Activated T-helper 9 cell treated with anti-CD3 and anti-CD28 coated beads, Interleukin-2, amount 50 U/mL, for 16 hours (primary cell): ENCODE measurements around the gene INTS1.

Source experiments
- DNase-seq: peaks from one replicate; pipeline ENCODE4 v3.0.0-alpha.2; 2020; ENCODE audit warnings: low read depth

Gene INTS1

GRCh38 chr7:1505731-1506550, 1.8 kb upstream of the INTS1 start:
- no peak for DNase-seq

GRCh38 chr7:1503390-1503789, 799 bp downstream of the INTS1 start:
- no peak for DNase-seq

GRCh38 chr7:1502845-1503244, 1.3 kb downstream of the INTS1 start:
- DNase-seq, result no peak

- no peak for DNase-seq
These were observed 2.5 kb downstream of the INTS1 start for GRCh38 chr7:1501487-1502270.

DNA sequence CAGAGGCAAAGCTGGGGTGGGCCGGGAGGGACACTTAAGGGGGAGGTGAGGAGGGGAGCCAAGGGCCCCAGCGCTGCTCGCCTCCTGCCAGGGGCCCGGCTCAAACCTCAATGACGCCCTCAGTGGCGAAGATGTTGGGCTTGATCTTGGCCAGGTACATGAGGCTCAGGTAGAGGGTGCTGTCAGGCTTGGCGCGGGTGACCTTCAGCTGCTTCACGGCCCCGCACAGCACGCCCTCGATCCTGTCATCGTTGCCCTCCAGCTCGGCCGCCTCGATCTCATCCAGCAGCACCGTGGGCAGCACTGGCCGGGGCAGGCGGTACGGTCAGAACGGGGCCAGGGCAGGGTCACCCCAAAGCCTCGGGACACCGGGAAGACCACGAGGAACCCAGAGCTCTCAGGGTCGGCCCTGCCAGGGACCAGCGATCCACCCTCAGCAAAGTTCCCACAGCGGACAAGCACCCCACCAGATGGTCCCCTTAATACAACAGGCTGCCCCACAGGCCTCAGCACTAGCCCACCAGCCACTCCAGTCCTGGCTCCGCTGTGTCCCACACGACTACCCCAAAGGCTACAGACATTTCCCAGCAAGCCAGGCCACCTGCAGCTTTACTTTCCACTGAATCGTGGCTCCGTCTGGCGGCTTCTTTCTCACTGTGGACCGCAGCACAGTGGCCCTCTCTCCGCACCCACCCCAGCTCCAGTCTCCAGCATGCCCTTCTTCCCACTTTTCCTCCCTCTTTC, 4.0 kb downstream of the INTS1 start:
- DNase-seq, result no peak

- no peak for DNase-seq
These were observed 4.7 kb downstream of the INTS1 start for GRCh38 chr7:1499367-1500029.

DNA sequence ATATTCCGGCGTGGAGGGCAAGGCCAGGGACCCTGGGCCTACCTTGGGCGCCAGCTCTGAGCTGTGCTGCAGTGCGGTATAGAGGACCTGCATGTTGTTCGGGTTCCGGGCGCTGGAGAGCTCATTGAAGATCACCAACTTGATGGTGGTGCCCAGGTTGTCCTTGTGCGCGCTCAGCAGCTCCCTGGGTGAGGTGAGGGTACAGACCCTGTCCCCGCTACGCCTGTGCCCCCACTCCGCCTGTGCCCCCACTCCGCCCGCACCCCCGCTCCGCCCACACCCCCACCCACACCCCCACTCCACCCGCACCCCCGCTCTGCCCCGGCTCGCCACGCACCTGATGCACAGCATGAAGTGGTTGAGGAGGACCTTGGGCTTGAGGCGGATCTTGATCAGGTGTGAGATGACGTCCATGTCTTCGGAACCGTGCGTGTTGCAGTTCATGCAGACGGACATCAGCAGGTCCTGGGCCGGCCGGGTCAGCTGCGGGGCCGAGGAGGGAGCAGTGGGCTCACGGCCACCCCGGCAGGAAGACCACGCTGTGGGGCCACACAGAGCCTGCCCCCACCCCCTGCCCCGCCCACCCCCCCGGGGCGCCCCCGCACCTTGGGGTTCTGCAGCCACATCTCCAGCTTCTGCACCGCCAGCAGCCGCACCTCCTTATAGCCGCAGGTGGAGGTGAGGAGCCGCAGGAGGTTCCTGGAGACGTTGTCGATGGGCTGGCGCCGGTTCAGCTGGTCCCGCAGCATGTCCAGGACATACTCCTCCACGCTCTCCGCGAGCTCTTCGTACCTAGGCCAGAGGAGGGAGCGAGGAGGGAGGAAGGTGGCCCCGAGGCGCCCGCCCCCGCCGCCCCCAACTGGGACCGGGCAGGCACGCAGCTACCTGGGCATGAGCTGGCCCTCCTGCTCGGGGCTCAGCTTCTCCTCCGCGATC, 5.6 kb downstream of the INTS1 start:
- DNase-seq, result no peak

DNA sequence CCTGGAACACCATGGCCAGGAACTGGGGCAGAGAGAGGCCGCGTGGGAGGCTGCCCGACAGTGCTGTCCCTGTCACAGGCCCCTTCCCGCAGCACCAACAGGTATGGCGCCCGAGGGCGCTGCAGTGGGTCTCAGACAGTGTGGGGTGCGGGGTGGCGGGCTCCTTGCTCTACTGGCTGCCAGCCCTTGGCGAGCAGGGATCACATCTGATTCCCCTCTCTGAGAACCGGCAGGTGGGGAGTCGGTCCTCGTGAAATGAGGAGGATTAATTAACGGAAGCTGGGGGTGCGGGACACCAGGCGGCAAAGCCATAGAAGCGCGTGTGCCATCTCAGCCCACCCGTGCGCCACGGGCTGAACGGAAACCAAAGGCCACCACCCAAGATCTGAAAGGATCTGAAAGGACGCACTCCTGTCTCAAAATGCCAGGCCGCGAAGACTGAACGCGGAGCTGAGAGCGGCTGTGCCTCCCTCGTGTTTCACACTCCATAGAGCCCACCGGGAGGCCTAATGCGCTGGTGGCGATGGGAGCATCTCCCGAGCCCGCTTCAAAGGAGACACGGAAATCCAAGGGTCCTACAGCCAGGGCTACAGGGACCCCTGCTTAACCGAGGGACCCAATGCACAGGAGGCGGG, 6.8 kb downstream of the INTS1 start:
- no peak for DNase-seq

DNA sequence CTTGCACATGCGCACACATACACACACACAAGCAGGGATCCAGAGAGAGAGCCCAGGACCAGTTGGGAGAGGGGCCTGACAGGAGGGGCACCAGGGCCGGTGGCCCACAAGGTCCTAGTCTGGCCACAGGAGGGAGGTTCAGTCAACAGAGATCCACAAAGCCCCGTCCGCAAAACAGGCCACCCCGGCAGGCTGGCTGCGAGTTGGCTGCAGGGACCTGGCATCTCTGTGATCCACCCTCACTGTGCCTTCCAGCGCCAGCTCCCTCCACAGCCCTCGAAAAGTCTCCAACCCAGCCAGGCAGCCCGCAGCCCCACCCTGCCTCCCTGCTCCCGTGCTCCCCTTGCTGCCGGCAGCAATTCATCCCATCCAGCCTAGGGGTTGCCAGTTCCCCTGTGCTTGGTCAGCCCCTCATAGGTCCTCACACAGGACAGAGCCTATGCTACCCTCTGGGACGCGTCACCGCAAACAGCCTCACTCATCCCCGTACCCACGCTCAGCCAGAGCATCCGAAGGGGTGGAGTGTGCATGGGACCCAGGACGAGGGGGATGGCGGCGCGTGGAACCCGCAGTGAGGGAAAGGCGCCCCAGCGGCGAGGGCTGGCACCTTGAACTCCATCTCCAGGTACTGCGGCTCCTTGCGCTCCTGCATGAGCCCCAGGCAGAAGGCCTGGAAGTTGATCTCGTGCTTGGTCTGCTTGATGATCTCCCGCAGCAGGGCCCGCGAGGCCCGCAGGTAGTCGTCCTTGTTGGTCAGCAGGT, 7.5 kb downstream of the INTS1 start:
- no peak for DNase-seq

DNA sequence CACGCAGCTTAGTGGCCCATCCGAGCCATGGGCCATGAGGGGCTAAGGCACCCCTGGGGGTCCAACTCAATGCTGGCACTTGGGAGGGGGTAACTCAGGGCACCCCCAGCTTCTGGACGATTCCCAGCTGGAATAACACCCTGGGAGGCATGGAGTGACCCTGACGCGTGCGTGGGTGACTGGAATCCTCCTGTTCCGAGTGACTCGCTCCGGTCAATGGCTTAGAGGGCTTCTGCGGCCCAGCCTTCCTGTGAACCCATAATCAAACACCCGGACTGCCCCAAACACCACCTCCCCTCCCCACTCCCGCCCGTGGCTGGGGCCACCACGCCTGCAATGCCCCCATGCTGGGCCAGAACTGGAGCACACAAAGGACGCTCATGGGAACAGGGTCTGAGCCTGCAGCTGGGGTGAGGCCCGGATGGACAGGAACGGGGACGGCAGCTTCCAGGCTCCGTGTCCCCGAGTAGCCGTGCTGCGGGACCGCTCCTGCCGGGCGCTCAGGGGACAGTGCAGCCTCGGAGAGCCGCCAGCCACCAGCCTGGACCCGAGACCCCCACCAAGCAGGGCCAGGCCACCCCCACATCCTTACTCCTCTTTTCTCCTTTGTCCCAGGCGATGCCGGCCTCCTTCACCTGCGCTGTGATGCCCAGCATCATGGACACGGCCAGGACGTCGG, 8.5 kb downstream of the INTS1 start:
- no peak for DNase-seq

- DNase-seq, result no peak
These were observed 9.2 kb downstream of the INTS1 start for GRCh38 chr7:1494866-1495563.

- no peak for DNase-seq
These were observed 9.7 kb downstream of the INTS1 start for GRCh38 chr7:1494447-1494846.

DNA sequence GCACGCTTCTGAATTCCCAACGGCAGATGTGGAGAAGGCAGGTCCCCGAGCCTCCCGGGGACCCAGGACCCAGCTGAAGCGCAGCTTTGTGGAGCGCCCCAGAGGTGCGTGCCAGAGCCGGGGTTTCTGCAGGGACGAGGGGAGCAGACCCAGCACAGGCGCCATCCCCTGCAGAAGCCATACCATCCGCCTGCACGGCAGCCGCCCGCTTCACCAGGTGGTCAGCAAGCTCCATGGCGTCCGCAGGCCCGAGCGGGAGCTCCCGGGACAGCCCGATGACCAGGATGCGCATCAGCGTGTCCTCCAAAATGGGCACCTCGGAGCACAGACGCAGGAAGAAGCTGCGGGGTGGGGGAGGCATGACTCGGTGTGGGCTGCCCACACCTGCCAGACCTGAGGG, 10.6 kb downstream of the INTS1 start:
- no peak for DNase-seq

GRCh38 chr7:1493129-1493528, 11.1 kb downstream of the INTS1 start:
- DNase-seq, result no peak

DNA sequence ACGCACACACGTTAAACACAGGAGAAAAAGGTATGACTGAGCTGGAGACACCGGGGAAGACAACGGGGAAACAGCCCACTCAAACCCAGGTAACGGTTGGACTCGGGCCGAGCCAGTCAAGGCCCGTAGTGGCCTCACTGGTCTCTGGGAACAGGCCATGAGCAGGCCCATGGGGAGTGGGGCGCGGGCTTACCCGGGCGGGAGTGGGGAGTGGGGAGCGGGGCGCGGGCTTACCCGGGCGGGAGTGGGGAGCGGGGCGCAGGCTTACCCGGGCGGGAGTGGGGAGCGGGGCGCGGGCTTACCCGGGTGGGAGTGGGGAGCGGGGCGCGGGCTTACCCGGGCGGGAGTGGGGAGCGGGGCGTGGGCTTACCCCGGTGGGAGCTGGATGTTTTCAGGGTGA, 11.5 kb downstream of the INTS1 start:
- no peak for DNase-seq

DNA sequence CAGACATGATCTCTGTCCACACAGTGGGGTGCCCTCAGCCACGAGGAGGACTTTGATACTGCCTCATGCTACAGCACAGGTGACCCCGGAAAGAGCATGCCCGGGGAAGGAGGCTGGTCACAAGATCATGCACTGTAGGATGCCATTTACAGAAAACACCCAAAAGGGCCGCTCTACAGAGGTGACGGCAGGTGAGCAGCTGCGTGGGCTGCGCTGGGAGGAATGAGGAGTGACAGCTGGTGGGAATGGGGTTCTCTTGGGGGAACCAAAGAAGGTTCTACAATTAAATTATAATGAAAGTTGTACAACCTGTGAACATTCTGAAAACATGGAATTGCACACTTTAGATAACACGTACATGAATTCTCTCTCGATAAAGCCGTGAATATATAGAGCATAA, 12.0 kb downstream of the INTS1 start:
- no peak for DNase-seq

DNA sequence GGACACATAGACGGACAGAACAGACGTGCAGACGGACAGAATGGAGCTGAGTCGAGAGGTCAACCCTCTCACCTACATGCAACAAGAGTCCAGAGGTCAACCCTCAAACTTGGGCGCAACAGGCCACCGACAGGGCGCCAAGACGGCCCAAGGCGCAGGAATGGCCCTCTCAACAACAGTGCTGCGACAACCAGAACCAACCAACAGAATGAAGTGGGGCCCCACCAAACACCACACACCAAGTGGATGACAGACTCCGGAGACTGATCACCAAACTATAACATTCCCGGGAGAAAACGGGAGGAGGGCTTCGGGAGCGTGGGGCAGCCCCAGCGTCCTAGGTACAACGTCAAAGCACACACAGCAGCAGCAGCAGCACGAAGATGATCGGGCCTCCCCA, 13.4 kb downstream of the INTS1 start:
- DNase-seq, result no peak

DNA sequence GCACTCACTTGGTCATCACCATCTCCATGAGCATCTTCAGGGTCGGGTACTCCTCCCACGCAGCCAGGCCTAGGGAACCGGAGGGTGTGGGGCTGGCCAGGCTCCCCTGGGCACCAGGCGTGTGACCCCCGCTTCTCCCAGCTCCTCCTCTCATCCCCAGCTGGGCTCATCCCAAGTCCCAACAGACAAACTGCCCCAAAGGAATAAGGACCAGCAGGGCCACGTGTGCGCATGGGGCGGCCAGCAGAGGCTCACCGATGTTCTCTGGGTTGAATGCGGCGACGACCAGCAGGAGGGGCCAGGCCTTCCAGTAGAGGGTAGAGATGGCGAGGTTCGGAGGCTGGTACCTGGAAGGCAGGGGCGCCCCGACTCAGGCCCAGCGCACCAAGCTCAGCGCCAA, 14.9 kb downstream of the INTS1 start:
- no peak for DNase-seq

GRCh38 chr7:1488016-1488415, 16.2 kb downstream of the INTS1 start:
- DNase-seq, result no peak
